HEK293 (cell line): Measurements from ENCODE around the gene PCF11.
"Not testable (repeated sequence)": the region's sequence is repeated elsewhere in the genome, so short reads cannot be mapped to it uniquely, and the experiment has no call there.

Source experiments
- KLF7 ChIP-seq: fragments of 450-650 bp; formaldehyde crosslinking; IDR thresholded peaks from 2 replicates; pipeline ENCODE4 v1.5.1; 2016; ENCODE audit warnings: missing biosample characterization, missing genetic modification characterization, borderline replicate concordance
- TCF7L2 ChIP-seq: IDR thresholded peaks from 2 replicates; pipeline ENCODE4 v1.6.1; 2011; ENCODE audit warnings: low read depth, mild to moderate bottlenecking, inconsistent platforms, low read length, moderate library complexity, borderline replicate concordance
- YY1 ChIP-seq: fragments of 450-650 bp; formaldehyde crosslinking; IDR thresholded peaks from 2 replicates; pipeline ENCODE4 v1.5.1; 2018; ENCODE audit warnings: missing biosample characterization, missing genetic modification characterization
- ZNF140 ChIP-seq: fragments of 450-650 bp; formaldehyde crosslinking; IDR thresholded peaks from 2 replicates; pipeline ENCODE4 v1.5.1; 2016; ENCODE audit warnings: missing biosample characterization, missing genetic modification characterization
- ZNF174 ChIP-seq: fragments of 450-650 bp; formaldehyde crosslinking; IDR thresholded peaks from 2 replicates; pipeline ENCODE4 v1.5.0; 2017; ENCODE audit warnings: missing biosample characterization, mild to moderate bottlenecking, missing genetic modification characterization
- ZNF274 ChIP-seq, 2 experiments: fragments of 200-500 bp in 1 of 2; fragments of 450-650 bp in 1 of 2; sonication (Bioruptor generic) in 1 of 2; formaldehyde crosslinking in 1 of 2; IDR thresholded peaks; 2 replicates each; pipeline versions ENCODE4 v1.5.1 to v1.6.1; 2014 to 2016; ENCODE audit warnings: borderline replicate concordance in 1 of 2, inconsistent platforms in 1 of 2, low read length in 1 of 2, missing biosample characterization in 1 of 2, missing genetic modification characterization in 1 of 2
- ZNF548 ChIP-seq: fragments of 450-650 bp; formaldehyde crosslinking; IDR thresholded peaks from 2 replicates; pipeline ENCODE4 v1.5.1; 2016; ENCODE audit warnings: missing biosample characterization, missing genetic modification characterization
- ZNF560 ChIP-seq: fragments of 450-650 bp; formaldehyde crosslinking; IDR thresholded peaks from 2 replicates; pipeline ENCODE4 v1.5.1; 2017; ENCODE audit warnings: missing biosample characterization, missing genetic modification characterization, borderline replicate concordance
- ZNF596 ChIP-seq: fragments of 450-650 bp; IDR thresholded peaks from 2 replicates; pipeline ENCODE4 v1.5.0; 2018; ENCODE audit warnings: missing biosample characterization, mild to moderate bottlenecking, missing genetic modification characterization, moderate library complexity
- ZNF768 ChIP-seq: fragments of 450-650 bp; formaldehyde crosslinking; IDR thresholded peaks from 2 replicates; pipeline ENCODE4 v1.5.1; 2018; ENCODE audit warnings: missing biosample characterization, mild to moderate bottlenecking, missing genetic modification characterization
- TF ChIP-seq, protein P1 (sequence below): fragments of 450-650 bp; formaldehyde crosslinking; IDR thresholded peaks from 2 replicates; pipeline ENCODE4 v1.5.1; 2016; ENCODE audit warnings: missing biosample characterization, missing genetic modification characterization
- TF ChIP-seq, protein P2 (sequence below): fragments of 450-650 bp; formaldehyde crosslinking; IDR thresholded peaks from 2 replicates; pipeline ENCODE4 v1.5.1; 2016; ENCODE audit warnings: missing biosample characterization, missing genetic modification characterization
- TF ChIP-seq, protein P3 (sequence below): fragments of 450-650 bp; formaldehyde crosslinking; IDR thresholded peaks from 2 replicates; pipeline ENCODE4 v1.5.1; 2016; ENCODE audit warnings: missing biosample characterization, missing genetic modification characterization

DNA sequence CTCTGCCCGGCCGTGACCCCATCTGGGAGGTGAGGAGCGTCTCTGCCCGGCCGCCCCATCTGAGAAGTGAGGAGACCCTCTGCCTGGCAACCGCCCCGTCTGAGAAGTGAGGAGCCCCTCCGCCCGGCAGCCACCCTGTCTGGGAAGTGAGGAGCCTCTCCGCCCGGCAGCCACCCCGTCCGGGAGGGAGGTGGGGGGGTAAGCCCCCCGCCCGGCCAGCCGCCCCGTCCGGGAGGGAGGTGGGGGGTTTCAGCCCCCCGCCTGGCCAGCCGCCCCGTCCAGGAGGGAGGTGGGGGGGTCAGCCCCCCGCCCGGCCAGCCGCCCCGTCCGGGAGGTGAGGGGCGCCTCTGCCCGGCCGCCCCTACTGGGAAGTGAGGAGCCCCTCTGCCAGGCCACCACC, 23.7 kb upstream of the PCF11 start:
- TF ChIP-seq TCF7L2; KLF7 (tag by site-specific recombination); ZNF140 (tag by site-specific recombination); ZNF174 (tag by site-specific recombination); ZNF596 (tag by site-specific recombination); ZNF768; YY1 (tag by site-specific recombination); ZNF274 (IDR thresholded peaks at IDR 0.05; ENCODE audit: low read length); ZNF274 (tag by site-specific recombination; IDR thresholded peaks at IDR 0.05; ENCODE audit: borderline replicate concordance); ZNF548 (tag by site-specific recombination); ZNF560 (tag by site-specific recombination): not testable (repeated sequence)
- TF ChIP-seq, protein P1, sequence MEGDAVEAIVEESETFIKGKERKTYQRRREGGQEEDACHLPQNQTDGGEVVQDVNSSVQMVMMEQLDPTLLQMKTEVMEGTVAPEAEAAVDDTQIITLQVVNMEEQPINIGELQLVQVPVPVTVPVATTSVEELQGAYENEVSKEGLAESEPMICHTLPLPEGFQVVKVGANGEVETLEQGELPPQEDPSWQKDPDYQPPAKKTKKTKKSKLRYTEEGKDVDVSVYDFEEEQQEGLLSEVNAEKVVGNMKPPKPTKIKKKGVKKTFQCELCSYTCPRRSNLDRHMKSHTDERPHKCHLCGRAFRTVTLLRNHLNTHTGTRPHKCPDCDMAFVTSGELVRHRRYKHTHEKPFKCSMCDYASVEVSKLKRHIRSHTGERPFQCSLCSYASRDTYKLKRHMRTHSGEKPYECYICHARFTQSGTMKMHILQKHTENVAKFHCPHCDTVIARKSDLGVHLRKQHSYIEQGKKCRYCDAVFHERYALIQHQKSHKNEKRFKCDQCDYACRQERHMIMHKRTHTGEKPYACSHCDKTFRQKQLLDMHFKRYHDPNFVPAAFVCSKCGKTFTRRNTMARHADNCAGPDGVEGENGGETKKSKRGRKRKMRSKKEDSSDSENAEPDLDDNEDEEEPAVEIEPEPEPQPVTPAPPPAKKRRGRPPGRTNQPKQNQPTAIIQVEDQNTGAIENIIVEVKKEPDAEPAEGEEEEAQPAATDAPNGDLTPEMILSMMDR (tag by site-specific recombination), result not testable (repeated sequence)
- TF ChIP-seq, protein P2, sequence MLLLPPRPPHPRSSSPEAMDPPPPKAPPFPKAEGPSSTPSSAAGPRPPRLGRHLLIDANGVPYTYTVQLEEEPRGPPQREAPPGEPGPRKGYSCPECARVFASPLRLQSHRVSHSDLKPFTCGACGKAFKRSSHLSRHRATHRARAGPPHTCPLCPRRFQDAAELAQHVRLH (tag by site-specific recombination), result not testable (repeated sequence)
- TF ChIP-seq, protein P3, sequence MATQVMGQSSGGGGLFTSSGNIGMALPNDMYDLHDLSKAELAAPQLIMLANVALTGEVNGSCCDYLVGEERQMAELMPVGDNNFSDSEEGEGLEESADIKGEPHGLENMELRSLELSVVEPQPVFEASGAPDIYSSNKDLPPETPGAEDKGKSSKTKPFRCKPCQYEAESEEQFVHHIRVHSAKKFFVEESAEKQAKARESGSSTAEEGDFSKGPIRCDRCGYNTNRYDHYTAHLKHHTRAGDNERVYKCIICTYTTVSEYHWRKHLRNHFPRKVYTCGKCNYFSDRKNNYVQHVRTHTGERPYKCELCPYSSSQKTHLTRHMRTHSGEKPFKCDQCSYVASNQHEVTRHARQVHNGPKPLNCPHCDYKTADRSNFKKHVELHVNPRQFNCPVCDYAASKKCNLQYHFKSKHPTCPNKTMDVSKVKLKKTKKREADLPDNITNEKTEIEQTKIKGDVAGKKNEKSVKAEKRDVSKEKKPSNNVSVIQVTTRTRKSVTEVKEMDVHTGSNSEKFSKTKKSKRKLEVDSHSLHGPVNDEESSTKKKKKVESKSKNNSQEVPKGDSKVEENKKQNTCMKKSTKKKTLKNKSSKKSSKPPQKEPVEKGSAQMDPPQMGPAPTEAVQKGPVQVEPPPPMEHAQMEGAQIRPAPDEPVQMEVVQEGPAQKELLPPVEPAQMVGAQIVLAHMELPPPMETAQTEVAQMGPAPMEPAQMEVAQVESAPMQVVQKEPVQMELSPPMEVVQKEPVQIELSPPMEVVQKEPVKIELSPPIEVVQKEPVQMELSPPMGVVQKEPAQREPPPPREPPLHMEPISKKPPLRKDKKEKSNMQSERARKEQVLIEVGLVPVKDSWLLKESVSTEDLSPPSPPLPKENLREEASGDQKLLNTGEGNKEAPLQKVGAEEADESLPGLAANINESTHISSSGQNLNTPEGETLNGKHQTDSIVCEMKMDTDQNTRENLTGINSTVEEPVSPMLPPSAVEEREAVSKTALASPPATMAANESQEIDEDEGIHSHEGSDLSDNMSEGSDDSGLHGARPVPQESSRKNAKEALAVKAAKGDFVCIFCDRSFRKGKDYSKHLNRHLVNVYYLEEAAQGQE (tag by site-specific recombination), result not testable (repeated sequence)
